Measurements from ENCODE around the gene TTC4.

DNA sequence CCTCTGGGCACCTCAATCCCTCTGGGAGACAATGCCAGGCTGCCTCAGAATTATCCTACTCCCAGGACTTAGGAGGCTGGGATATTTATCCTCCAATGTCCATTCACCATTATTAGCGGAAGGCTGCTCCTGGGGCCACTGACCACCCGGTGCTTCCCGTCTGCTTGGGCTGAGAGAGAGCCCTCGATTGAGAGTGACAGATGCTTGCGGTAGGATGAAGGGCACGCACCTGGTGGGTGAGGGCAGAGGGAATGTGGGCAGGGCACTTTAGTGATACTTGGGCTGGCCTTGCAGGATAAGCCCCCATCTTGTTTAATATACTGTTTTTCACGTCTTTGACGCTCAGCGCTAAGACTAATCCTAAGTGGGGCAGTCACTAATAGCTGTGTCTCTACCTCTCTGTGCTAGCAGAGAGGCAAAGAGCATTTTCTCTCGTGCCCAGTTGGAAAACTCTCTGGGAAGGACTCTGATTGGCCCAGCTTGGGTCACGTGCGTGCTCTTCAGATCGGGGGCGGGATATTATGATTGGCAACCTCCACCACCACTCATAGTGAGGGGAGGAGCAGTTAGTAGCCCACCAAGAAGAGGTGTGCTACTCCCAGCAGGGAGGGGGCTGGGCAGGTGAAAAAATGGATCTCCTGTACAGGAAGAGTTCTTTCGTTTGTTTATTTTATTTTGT, 59.3 kb downstream of the TTC4 start:
- TF ChIP-seq POLR2A (IDR thresholded peaks at IDR 0.05): no peak
- TF ChIP-seq, protein P1, sequence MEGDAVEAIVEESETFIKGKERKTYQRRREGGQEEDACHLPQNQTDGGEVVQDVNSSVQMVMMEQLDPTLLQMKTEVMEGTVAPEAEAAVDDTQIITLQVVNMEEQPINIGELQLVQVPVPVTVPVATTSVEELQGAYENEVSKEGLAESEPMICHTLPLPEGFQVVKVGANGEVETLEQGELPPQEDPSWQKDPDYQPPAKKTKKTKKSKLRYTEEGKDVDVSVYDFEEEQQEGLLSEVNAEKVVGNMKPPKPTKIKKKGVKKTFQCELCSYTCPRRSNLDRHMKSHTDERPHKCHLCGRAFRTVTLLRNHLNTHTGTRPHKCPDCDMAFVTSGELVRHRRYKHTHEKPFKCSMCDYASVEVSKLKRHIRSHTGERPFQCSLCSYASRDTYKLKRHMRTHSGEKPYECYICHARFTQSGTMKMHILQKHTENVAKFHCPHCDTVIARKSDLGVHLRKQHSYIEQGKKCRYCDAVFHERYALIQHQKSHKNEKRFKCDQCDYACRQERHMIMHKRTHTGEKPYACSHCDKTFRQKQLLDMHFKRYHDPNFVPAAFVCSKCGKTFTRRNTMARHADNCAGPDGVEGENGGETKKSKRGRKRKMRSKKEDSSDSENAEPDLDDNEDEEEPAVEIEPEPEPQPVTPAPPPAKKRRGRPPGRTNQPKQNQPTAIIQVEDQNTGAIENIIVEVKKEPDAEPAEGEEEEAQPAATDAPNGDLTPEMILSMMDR (IDR thresholded peaks at IDR 0.05): no peak

All from suprapubic skin (tissue), 3 donors.